GM12878 (cell line): ENCODE results near the gene TRMT1. TPM values are rescaled to one million over a fixed set of nuclear protein-coding genes. Genes with fewer than 3 reads are reported as not detected.

Experiments
- ATAC-seq: fragments of 200-7000 bp; cut with Tn5 transposase; 3 replicates; pipeline ENCODE4 v1.9.1; 2020; ENCODE audit warnings: mild to moderate bottlenecking, moderate library complexity
- BruUV-seq: library from RNA; stranded (reverse); fragments of 400-500 nt; replicated peaks from 2 replicates; lab custom pipeline; 2021; lab: Mats Ljungman, UMichigan
- CTCF ChIA-PET: fragments of 300-600 bp; sonication (Branson Sonifier 250); formaldehyde crosslinking; extraction: SDS; loops from one replicate; lab custom pipeline; 2021; ENCODE audit warnings: inconsistent platforms; lab: Yijun Ruan, JAX
- POLR2A ChIA-PET: fragments of 350-600 bp; formaldehyde crosslinking; extraction: SDS; loops from one replicate; lab custom pipeline; 2021; ENCODE audit warnings: inconsistent platforms; lab: Charles Lee
- RAD21 ChIA-PET: fragments of 300-600 bp; sonication (Branson Sonifier 250); formaldehyde crosslinking; loops from one replicate; lab custom pipeline; 2023; ENCODE audit warnings: antibody characterized with exemption; ENCODE audit not compliant: unreplicated experiment; lab: Charles Lee
- SMC1A ChIA-PET: fragments of 300-600 bp; sonication (Branson Sonifier 250); formaldehyde crosslinking; loops from one replicate; lab custom pipeline; 2023; ENCODE audit not compliant: unreplicated experiment, uncharacterized antibody; lab: Charles Lee
- DNase-seq: peaks from one replicate; pipeline ENCODE4 v3.0.0-alpha.2; 2011; ENCODE audit warnings: low read depth, low spot score
- FAIRE-seq: peaks from 3 replicates; lab custom pipeline; 2011; peaks lifted over from hg19 to GRCh38; lab: Jason Lieb, UNC
- H2AFZ ChIP-seq: 2 replicates; pipeline ENCODE4 v1.6.0; 2011; ENCODE audit warnings: low read depth, low read length, control low read depth; ENCODE audit not compliant: control insufficient read depth
- H3K27ac ChIP-seq: 2 replicates; pipeline ENCODE4 v1.5.1; 2011; ENCODE audit warnings: control low read depth; ENCODE audit not compliant: control insufficient read depth, insufficient read depth
- H3K27me3 ChIP-seq, 2 experiments: replicated peaks in 1 of 2; 2 replicates each; pipeline versions ENCODE4 v1.6.0 to v1.6.1; 2011; ENCODE audit warnings: low read length in 1 of 2; ENCODE audit not compliant: control insufficient read depth in 2 of 2, insufficient read depth in 2 of 2
- H3K36me3 ChIP-seq, 2 experiments: 2 replicates each; pipeline ENCODE4 v1.5.1; 2011; ENCODE audit warnings: low read length in 1 of 2; ENCODE audit not compliant: control insufficient read depth in 2 of 2, insufficient read depth in 2 of 2
- H3K4me1 ChIP-seq: 2 replicates; pipeline ENCODE4 v1.6.1; 2011; ENCODE audit warnings: mild to moderate bottlenecking, low read length, moderate library complexity, mixed read lengths; ENCODE audit not compliant: control insufficient read depth, insufficient read depth
- H3K4me2 ChIP-seq: 2 replicates; pipeline ENCODE4 v1.6.0; 2011; ENCODE audit warnings: control low read depth; ENCODE audit not compliant: control insufficient read depth, insufficient read depth
- H3K4me3 ChIP-seq: fragments of 200-600 bp; sonication (generic); 2 replicates; pipeline ENCODE4 v1.5.1; 2016
- H3K79me2 ChIP-seq: 2 replicates; pipeline ENCODE4 v1.6.0; 2011; ENCODE audit warnings: low read length; ENCODE audit not compliant: control insufficient read depth, insufficient read depth
- H3K9ac ChIP-seq: 2 replicates; pipeline ENCODE4 v1.8.0; 2011; ENCODE audit warnings: low read length, control low read depth, mixed read lengths; ENCODE audit not compliant: control insufficient read depth, insufficient read depth
- H3K9me3 ChIP-seq: replicated peaks from 3 replicates; pipeline ENCODE4 v1.5.1; 2011; ENCODE audit warnings: mild to moderate bottlenecking, low read length; ENCODE audit not compliant: control insufficient read depth, insufficient read depth
- H4K20me1 ChIP-seq: 2 replicates; pipeline ENCODE4 v1.6.0; 2011; ENCODE audit not compliant: control insufficient read depth, insufficient read depth
- EED ChIP-seq: sonication (generic); IDR thresholded peaks from 2 replicates; pipeline ENCODE4 v1.6.1; 2016; ENCODE audit warnings: antibody characterized with exemption, low read depth
- EP300 ChIP-seq, 2 experiments: fragments of 150-350 bp in 1 of 2; IDR thresholded peaks; 2 replicates each; pipeline ENCODE4 v1.6.1; 2011 to 2012; ENCODE audit warnings: low read depth in 2 of 2, low read length in 2 of 2, borderline replicate concordance in 1 of 2, improper control_type of control experiment in 1 of 2, inconsistent platforms in 1 of 2; ENCODE audit not compliant: control insufficient read depth in 1 of 2
- PKNOX1 ChIP-seq: fragments of 450-650 bp; IDR thresholded peaks from 2 replicates; pipeline ENCODE4 v1.6.1; 2016; ENCODE audit warnings: mild to moderate bottlenecking
- POLR2A ChIP-seq: IDR thresholded peaks from 2 replicates; pipeline ENCODE4 v1.6.1; 2011; ENCODE audit warnings: low read depth, mild to moderate bottlenecking, low read length
- RBBP5 ChIP-seq: fragments of 200-600 bp; sonication (generic); conservative IDR thresholded peaks from 2 replicates; pipeline ENCODE4 v1.6.1; 2016
- SREBF2 ChIP-seq: IDR thresholded peaks from 2 replicates; pipeline ENCODE4 v1.6.1; 2012; ENCODE audit warnings: mild to moderate bottlenecking, low read length
- ZSCAN29 ChIP-seq: fragments of 450-650 bp; IDR thresholded peaks from 2 replicates; pipeline ENCODE4 v1.6.1; 2017; ENCODE audit warnings: mild to moderate bottlenecking, moderate library complexity
- WGBS: methylation state at CpG from one replicate; pipeline ENCODE4 v1.1.6; 2016; ENCODE audit warnings: low lambda C conversion rate; ENCODE audit not compliant: insufficient replicate concordance, insufficient coverage; ENCODE audit errors: missing lambda C conversion rate; 5-methylcytosine and 5-hydroxymethylcytosine counted together
- in situ Hi-C: fragments of 300-500 bp; cut with MboI; formaldehyde crosslinking; loops from 9 replicates; pipeline ENCODE4 v1.14.3; 2018; ENCODE audit warnings: mixed read lengths
- intact Hi-C: fragments of 100-400 bp; cut with micrococcal nuclease; formaldehyde crosslinking; loops from one replicate; pipeline ENCODE4 v1.14.2; 2022; ENCODE audit not compliant: unreplicated experiment
- polyA plus RNA-seq, 11 experiments: library from polyadenylated mRNA; depleted of rRNA in 4 of 11; unstranded in 6 of 11; stranded (reverse) in 5 of 11; fragments of >200 nt; fragmentation: Nextera tagmentation in 4 of 11; fragmentation: Illumina TruSeq in 1 of 11; extraction: Ambion mirVana in 4 of 11; extraction: Trizol in 1 of 11; gene quantifications; 1 replicate in 1 of 11; 2 replicates in 10 of 11; pipeline versions ENCODE4 v1.2.1 to v1.2.3, GENCODE V29; 2011 to 2016; ENCODE audit warnings: inconsistent platforms in 2 of 11, missing spikeins in 2 of 11, low read depth in 1 of 11
- total RNA-seq, 4 experiments: library from RNA; depleted of rRNA in 3 of 4; stranded (reverse); fragments of >200 nt in 3 of 4; fragmentation: Illumina TruSeq in 1 of 4; extraction: Trizol in 1 of 4; gene quantifications; 2 replicates each; pipeline versions ENCODE4 v1.2.1 to v1.2.3, GENCODE V29; 2013 to 2021

The TRMT1 gene
- total and polyA plus RNA-seq, 10 of the 15 experiments (the other 5 are each of a cell fraction or from before 2014, with no cell fraction given) = 3.4 to 68.8 (median 34.8) TPM

- TF ChIP-seq PKNOX1 (no peak), RBBP5 (no peak), EP300 (IDR thresholded peaks at IDR 0.05; ENCODE audit: borderline replicate concordance in 1 of 2, control insufficient read depth in 1 of 2, low read depth in 2 of 2, low read length in 2 of 2) (no peak), SREBF2 (no peak), ZSCAN29 (no peak)
These were observed 6.4 kb downstream of the TRMT1 start (continued) for GRCh38 chr19:13110099-13110610.

GRCh38 chr19:13109361-13110098, 7.0 kb downstream of the TRMT1 start:
- WGBS = 97% methylated on average over 30 of the region's 30 CpGs
- intact Hi-C loops = no loop called here

More at GRCh38 chr19:13109361-13110098, 7.0 kb downstream of the TRMT1 start:
- no peak overlapping the region for H3K27ac ChIP-seq
- FAIRE-seq (no peak), DNase-seq (no peak), ATAC-seq (no peak)
- H3K27me3 ChIP-seq = no peaks in the 10 kb centered on the region
- peaks cover 6 to 14% of the 10 kb centered on the region in 2 experiments; a peak in 3 of 4 replicates for H3K36me3 ChIP-seq
- H4K20me1 ChIP-seq = no peaks in the 10 kb centered on the region
- no peak overlapping the region for H3K4me3 ChIP-seq
- no peak overlapping the region for H2AFZ ChIP-seq
- H3K4me2 ChIP-seq = no peak overlapping the region
- ChIA-PET SMC1A (no interaction called here), RAD21 (no interaction called here), POLR2A (interaction anchor here (0.6 kb wide), 1 partner anchor 178 kb away, joined by 3 read pairs; no protein-coding TSS in a partner anchor), CTCF (no interaction called here)
- no peaks in the 10 kb centered on the region for H3K9me3 ChIP-seq
- no peak overlapping the region for H3K9ac ChIP-seq
- TF ChIP-seq POLR2A (0 out of 2 replicates have a peak, but pooled peaks have one; percentile 15), EED (no peak)
- H3K4me1 ChIP-seq = peaks cover 9% of the 10 kb centered on the region
- BruUV-seq = no TSS peak
- in situ Hi-C loops = no loop called here
- H3K79me2 ChIP-seq = 0 out of 2 replicates have a peak, but pooled peaks cover 1% of the 10 kb centered on the region
